Measurements from ENCODE around the gene TBL1X.

The TBL1X gene

DNA sequence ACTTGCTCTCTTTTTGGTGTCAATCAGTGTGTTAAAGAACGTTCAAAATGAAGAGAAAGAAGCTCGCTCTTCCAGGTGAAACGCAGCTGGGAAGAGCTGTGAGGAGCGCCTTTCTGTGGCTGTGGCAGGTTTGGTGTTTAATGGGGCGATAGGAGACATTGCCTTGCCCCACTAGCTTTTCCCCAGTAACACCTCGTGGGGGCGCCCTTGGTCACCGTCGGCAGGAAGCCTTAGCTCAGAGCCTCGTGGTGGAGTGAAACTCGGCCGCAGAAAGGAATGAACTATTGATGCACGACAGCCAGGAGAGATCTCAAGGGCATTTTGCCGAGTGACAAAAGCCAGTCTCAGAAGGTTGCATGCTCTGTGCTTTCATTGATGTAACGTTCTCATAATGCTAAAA lies 235.7 kb downstream of the TBL1X start:
- Histone ChIP-seq H3K9ac (ENCODE audit: low read depth, low read length) (no peak overlapping the region), H3K27me3 (ENCODE audit: insufficient read depth, low read length) (no peaks in the 10 kb centered on the region), H3K36me3 (ENCODE audit: insufficient read depth, low read depth, low read length) (peaks cover 15% of the 10 kb centered on the region), H3K9me3 (ENCODE audit: insufficient read depth, low read depth, low read length) (no peaks in the 10 kb centered on the region), H3K4me3 (ENCODE audit: low read length) (no peak overlapping the region), H3K27ac (ENCODE audit: low read length) (no peak overlapping the region), H3K4me1 (ENCODE audit: insufficient read depth, low read length) (no peaks in the 10 kb centered on the region)

DNA sequence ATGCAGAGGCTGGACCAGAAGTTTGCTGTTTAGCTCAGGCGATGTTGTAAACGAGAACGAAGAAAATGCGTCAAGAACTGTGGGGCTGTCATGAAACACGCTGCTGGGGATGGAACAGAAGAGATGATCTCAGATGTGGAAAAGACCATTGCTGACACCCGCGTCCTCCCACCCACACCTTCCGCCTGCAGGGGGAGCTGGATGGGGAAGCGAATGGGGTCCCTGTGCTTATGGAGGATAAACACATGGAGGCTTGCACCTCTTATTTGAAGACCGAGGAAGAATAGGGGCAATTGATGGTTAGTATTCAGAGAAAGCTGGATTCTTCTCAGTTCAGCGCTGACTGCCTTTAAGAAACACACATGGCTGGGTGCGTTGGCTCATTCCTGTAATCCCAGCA lies 236.9 kb downstream of the TBL1X start:
- no peaks in the 10 kb centered on the region for H3K9me3 ChIP-seq (ENCODE audit: insufficient read depth, low read depth, low read length)
- H3K36me3 ChIP-seq (ENCODE audit: insufficient read depth, low read depth, low read length) = peaks cover 15% of the 10 kb centered on the region
- no peak overlapping the region for H3K4me3 ChIP-seq (ENCODE audit: low read length)
- no peaks in the 10 kb centered on the region for H3K27me3 ChIP-seq (ENCODE audit: insufficient read depth, low read length)
- H3K9ac ChIP-seq (ENCODE audit: low read depth, low read length) = no peak overlapping the region
- no peaks in the 10 kb centered on the region for H3K4me1 ChIP-seq (ENCODE audit: insufficient read depth, low read length)
- no peak overlapping the region for H3K27ac ChIP-seq (ENCODE audit: low read length)

DNA sequence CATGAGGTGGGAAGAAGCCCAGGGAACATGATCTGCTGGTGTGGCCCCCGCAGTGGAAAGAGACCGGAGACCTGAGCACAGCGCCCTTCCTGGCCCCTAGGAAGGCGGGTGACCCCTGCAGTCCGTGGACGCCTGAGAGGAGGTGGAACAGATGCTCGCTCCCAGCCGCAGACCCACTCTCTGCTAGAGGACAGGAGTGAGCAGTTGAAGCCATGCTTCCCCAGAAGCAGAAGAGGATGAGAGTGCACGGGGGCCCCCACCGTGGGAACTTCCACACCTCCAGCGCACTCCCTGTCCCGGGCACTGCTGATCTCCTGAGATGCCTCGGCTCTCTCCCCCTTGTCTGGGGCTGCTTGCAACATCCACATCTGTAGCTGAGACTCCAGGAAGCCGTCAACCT lies 238.5 kb downstream of the TBL1X start:
- no peak overlapping the region for H3K27ac ChIP-seq (ENCODE audit: low read length)
- no peak overlapping the region for H3K9ac ChIP-seq (ENCODE audit: low read depth, low read length)
- no peaks in the 10 kb centered on the region for H3K9me3 ChIP-seq (ENCODE audit: insufficient read depth, low read depth, low read length)
- no peaks in the 10 kb centered on the region for H3K4me1 ChIP-seq (ENCODE audit: insufficient read depth, low read length)
- H3K36me3 ChIP-seq (ENCODE audit: insufficient read depth, low read depth, low read length) = peaks cover 4% of the 10 kb centered on the region; the same call in 1 of the 2 replicates
- H3K4me3 ChIP-seq (ENCODE audit: low read length) = no peak overlapping the region
- no peaks in the 10 kb centered on the region for H3K27me3 ChIP-seq (ENCODE audit: insufficient read depth, low read length)

DNA sequence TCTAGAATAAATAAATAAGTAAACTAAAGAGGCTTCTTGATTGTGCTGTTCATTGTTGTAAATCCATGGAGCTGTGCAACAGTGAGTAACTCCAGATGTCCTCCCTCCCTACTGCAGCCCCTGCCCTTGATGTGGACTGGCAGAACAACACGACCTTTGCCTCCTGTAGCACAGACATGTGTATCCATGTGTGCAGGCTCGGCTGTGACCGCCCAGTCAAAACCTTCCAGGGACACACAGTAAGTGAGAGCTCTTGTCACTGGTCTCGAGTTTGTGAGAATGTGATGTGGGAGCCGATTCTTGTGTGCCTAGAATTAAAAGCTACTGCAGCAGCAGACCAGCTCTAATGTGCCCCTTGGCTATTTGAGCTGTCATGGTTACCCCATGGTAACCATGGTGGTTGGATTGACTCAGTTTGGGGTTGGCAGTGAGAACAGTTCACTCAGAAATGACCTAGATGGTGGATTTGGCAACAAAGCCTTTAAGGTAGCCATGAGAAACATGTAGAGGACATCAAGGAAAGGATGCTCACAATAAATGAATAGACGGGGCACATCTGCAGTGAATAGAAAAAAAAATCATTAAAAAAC lies 240.1 kb downstream of the TBL1X start:
- Histone ChIP-seq H3K9ac (ENCODE audit: low read depth, low read length) (no peak overlapping the region), H3K4me3 (ENCODE audit: low read length) (no peak overlapping the region), H3K27ac (ENCODE audit: low read length) (no peak overlapping the region), H3K36me3 (ENCODE audit: insufficient read depth, low read depth, low read length) (peaks cover 13% of the 10 kb centered on the region), H3K9me3 (ENCODE audit: insufficient read depth, low read depth, low read length) (no peaks in the 10 kb centered on the region), H3K4me1 (ENCODE audit: insufficient read depth, low read length) (no peaks in the 10 kb centered on the region), H3K27me3 (ENCODE audit: insufficient read depth, low read length) (no peaks in the 10 kb centered on the region)

DNA sequence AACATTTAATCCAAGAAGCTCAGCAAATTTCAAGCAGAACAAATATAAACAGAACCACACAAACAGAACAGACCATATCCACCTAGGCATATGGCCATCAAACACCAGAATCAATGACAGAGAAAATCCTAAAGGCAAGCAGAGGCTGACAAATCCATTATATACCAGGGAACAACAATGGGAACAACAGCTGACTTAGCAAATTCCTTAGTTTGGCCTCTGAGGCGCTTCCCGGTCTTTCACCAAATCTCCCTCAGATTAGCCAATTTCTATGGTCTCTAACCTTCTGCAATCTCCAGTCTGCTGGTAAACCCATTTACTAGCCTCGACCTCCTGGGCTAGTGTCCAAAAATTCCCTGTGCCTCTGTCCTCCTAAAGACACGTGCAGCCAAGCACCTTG lies 241.6 kb downstream of the TBL1X start:
- Histone ChIP-seq H3K4me1 (ENCODE audit: insufficient read depth, low read length) (no peaks in the 10 kb centered on the region), H3K27me3 (ENCODE audit: insufficient read depth, low read length) (no peaks in the 10 kb centered on the region), H3K36me3 (ENCODE audit: insufficient read depth, low read depth, low read length) (peaks cover 19% of the 10 kb centered on the region), H3K9me3 (ENCODE audit: insufficient read depth, low read depth, low read length) (no peaks in the 10 kb centered on the region), H3K9ac (ENCODE audit: low read depth, low read length) (no peak overlapping the region), H3K27ac (ENCODE audit: low read length) (no peak overlapping the region), H3K4me3 (ENCODE audit: low read length) (no peak overlapping the region)

DNA sequence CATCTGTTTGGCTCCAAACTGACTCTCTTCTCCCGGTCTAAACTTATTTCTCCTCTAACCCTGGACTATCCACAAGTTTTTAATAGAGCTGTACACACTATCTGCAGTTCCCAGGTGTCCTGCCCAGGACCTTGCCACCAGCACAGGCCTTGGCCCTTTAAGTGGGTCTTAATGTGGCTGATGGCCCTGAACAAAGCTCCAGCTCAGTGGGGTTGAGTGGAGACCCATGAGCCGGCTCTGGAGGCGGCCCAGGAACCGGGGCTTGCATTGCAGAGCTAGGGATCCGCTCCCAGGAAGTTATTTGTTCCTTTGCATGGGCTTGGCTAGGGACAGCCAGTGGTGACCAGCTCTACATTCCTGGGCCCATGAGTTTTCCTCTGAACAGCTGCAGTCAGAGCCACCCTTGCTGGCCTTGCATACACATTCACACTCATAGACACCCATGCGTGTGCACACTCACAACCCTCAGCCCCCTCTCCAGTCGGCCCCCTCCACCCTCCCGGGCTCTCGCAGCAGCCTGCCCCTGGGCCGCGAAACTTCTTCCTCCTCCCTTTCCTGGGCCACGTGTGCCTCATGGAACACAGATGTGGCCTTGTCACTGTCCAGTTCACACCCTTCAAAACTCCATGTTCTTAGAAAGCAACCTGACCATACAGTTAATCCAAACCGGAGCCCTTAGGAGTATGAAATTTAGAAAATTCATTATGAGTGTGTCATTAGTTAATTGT lies 242.6 kb downstream of the TBL1X start:
- Histone ChIP-seq H3K9me3 (ENCODE audit: insufficient read depth, low read depth, low read length) (no peaks in the 10 kb centered on the region), H3K4me1 (ENCODE audit: insufficient read depth, low read length) (no peaks in the 10 kb centered on the region), H3K27ac (ENCODE audit: low read length) (no peak overlapping the region), H3K36me3 (ENCODE audit: insufficient read depth, low read depth, low read length) (peaks cover 28% of the 10 kb centered on the region), H3K4me3 (ENCODE audit: low read length) (no peak overlapping the region), H3K27me3 (ENCODE audit: insufficient read depth, low read length) (no peaks in the 10 kb centered on the region), H3K9ac (ENCODE audit: low read depth, low read length) (no peak overlapping the region)

DNA sequence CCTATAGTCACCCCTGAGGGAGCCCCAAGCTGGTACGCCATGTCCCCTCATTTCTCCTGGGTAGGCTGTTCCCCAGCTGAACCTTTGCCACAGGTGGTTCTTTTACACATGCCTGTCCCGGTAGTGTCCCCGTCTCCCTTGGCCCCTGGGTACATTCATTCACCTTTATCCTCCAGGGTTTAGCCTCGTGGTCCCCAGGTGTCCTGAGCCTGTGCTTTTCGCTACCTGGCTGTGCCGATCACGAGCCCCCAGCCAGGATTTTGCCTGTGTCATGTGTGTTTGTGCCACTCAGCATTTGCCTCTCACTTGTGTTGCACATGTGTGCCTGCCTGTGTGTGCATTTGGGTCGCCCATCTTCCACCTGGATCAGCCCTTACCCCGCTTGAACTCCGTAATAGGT lies 243.2 kb downstream of the TBL1X start:
- no peaks in the 10 kb centered on the region for H3K27me3 ChIP-seq (ENCODE audit: insufficient read depth, low read length)
- no peak overlapping the region for H3K4me3 ChIP-seq (ENCODE audit: low read length)
- no peaks in the 10 kb centered on the region for H3K4me1 ChIP-seq (ENCODE audit: insufficient read depth, low read length)
- no peaks in the 10 kb centered on the region for H3K9me3 ChIP-seq (ENCODE audit: insufficient read depth, low read depth, low read length)
- H3K9ac ChIP-seq (ENCODE audit: low read depth, low read length) = no peak overlapping the region
- peaks cover 35% of the 10 kb centered on the region for H3K36me3 ChIP-seq (ENCODE audit: insufficient read depth, low read depth, low read length)
- no peak overlapping the region for H3K27ac ChIP-seq (ENCODE audit: low read length)

DNA sequence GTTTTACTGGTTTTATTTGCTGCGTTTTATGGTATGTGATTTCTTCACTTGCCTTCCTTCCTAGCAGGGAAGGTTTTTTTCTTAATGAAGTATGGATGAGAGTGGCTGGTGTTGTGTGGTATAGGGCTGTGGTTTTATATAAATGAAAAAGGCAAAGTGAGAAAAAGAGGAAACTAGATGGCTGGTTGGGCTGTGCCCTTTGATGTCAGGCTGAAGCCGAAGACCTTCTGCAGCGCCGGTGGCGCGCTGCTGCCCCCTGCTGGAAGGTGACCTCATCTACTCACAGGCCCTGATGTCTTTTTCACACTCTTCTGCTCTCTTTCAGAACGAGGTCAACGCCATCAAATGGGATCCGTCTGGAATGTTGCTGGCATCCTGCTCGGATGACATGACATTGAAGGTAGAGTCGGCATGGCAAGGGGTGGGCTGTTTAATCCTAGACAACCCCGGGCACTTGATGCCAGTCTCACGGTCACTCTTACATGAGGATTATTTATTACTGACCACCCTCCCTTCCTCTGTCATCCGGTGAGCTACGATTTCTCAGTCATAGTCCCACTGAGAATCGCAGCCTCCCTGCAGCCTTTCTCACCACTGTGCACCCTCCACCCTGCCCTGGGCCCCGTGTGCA lies 244.2 kb downstream of the TBL1X start:
- Histone ChIP-seq H3K9me3 (ENCODE audit: insufficient read depth, low read depth, low read length) (no peaks in the 10 kb centered on the region), H3K27ac (ENCODE audit: low read length) (no peak overlapping the region), H3K36me3 (ENCODE audit: insufficient read depth, low read depth, low read length) (peaks cover 36% of the 10 kb centered on the region)

DNA sequence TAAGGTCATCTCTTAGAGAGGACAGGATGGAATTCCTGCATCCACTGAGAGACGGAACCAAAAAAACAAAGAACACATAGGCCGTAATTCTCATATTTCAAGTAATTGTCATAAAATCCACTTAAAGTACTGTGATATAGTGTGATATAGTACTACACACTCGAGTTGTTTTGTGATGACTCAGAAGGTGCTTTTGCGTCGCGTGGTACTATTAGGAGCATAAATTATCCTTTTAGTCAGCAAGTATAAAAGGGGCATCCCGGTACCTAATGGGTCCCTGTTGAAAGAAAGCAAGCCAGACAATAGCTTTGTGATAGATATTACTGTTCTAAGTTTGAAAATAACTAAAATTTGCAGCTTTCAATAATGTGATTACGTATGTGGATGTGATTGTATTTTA lies 245.5 kb downstream of the TBL1X start:
- H3K36me3 ChIP-seq (ENCODE audit: insufficient read depth, low read depth, low read length) = peaks cover 44% of the 10 kb centered on the region
- H3K9ac ChIP-seq (ENCODE audit: low read depth, low read length) = no peak overlapping the region
- H3K4me1 ChIP-seq (ENCODE audit: insufficient read depth, low read length) = no peaks in the 10 kb centered on the region
- no peak overlapping the region for H3K4me3 ChIP-seq (ENCODE audit: low read length)
- no peak overlapping the region for H3K27ac ChIP-seq (ENCODE audit: low read length)
- no peaks in the 10 kb centered on the region for H3K9me3 ChIP-seq (ENCODE audit: insufficient read depth, low read depth, low read length)
- no peaks in the 10 kb centered on the region for H3K27me3 ChIP-seq (ENCODE audit: insufficient read depth, low read length)

More for the DNA sequence above, 244.2 kb downstream of the TBL1X start:
- no peaks in the 10 kb centered on the region for H3K27me3 ChIP-seq (ENCODE audit: insufficient read depth, low read length)
- no peaks in the 10 kb centered on the region for H3K4me1 ChIP-seq (ENCODE audit: insufficient read depth, low read length)
- H3K9ac ChIP-seq (ENCODE audit: low read depth, low read length) = no peak overlapping the region
- no peak overlapping the region for H3K4me3 ChIP-seq (ENCODE audit: low read length)

DNA sequence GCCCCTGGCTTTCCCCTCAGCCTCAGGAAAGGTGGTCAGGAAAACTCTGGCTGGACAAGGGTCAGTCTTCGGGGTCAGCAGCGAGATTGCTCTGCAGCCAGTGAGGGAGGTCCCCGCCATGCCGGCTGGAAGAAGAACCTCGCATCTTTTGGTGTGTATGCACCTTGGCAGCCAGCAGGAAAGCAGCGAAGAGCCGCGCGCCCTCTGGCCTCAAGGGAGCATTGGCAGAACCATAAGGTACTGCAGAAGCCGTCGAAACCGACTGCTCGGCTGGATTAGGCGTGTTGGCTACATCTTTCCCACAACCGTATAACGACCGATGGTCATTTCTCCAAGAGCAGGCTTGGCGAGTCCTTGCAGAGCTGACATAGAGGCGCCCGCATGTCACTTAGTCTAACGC lies 252.5 kb downstream of the TBL1X start:
- H3K9ac ChIP-seq (ENCODE audit: low read depth, low read length) = no peak overlapping the region
- peaks cover 60% of the 10 kb centered on the region for H3K36me3 ChIP-seq (ENCODE audit: insufficient read depth, low read depth, low read length)

DNA sequence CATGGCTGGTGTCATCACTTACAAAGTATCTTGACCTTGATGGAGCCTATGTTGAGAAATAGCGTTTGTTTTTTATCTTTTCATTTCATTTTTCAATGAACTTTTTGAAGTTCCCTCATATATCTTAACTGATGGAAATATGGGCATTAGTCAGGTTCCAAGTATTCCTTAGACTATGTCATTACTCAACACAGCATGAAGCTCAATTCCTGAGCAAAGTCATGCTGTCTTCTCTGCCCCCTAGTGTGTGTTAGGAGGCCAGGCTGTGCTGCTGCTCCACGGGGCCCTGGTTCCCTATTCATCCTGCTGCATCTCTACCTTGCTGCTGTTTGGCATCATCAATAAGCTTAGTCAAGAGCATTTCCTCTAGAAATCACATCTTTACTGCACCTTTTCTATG lies 259.9 kb downstream of the TBL1X start:
- H3K9ac ChIP-seq (ENCODE audit: low read depth, low read length) = no peak overlapping the region
- H3K27me3 ChIP-seq (ENCODE audit: insufficient read depth, low read length) = no peaks in the 10 kb centered on the region
- H3K27ac ChIP-seq (ENCODE audit: low read length) = no peak overlapping the region
- no peak overlapping the region for H3K4me3 ChIP-seq (ENCODE audit: low read length)
- peaks cover 23% of the 10 kb centered on the region for H3K36me3 ChIP-seq (ENCODE audit: insufficient read depth, low read depth, low read length)
- H3K9me3 ChIP-seq (ENCODE audit: insufficient read depth, low read depth, low read length) = peaks cover 19% of the 10 kb centered on the region
- H3K4me1 ChIP-seq (ENCODE audit: insufficient read depth, low read length) = no peaks in the 10 kb centered on the region

More for the DNA sequence above, 252.5 kb downstream of the TBL1X start:
- Histone ChIP-seq H3K9me3 (ENCODE audit: insufficient read depth, low read depth, low read length) (peaks cover 10% of the 10 kb centered on the region), H3K27me3 (ENCODE audit: insufficient read depth, low read length) (no peaks in the 10 kb centered on the region), H3K4me3 (ENCODE audit: low read length) (no peak overlapping the region), H3K4me1 (ENCODE audit: insufficient read depth, low read length) (no peaks in the 10 kb centered on the region), H3K27ac (ENCODE audit: low read length) (no peak overlapping the region)

DNA sequence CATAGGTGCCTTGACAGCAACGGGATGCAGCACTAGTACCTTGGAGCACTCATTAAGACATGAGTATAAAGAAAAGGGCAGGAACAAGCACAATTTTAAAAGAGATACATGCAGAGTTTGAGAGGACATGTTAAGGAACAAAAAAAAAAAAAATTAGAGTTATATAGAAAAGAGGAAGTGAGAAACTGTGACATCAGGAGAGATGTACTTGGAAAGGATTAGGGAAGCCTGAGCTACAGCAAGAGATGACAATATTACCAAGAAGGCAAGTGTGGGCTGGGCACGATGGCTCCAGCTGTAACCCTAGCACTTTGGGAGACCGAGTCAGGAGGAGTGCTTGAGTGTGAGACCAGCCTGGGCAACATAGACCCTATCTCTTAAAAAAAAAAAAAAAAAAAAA lies 263.4 kb downstream of the TBL1X start:
- Histone ChIP-seq H3K4me1 (ENCODE audit: insufficient read depth, low read length) (no peaks in the 10 kb centered on the region), H3K27me3 (ENCODE audit: insufficient read depth, low read length) (no peaks in the 10 kb centered on the region), H3K36me3 (ENCODE audit: insufficient read depth, low read depth, low read length) (peaks cover 8% of the 10 kb centered on the region; the same call in 1 of the 2 replicates), H3K9ac (ENCODE audit: low read depth, low read length) (no peak overlapping the region), H3K27ac (ENCODE audit: low read length) (no peak overlapping the region), H3K4me3 (ENCODE audit: low read length) (no peak overlapping the region), H3K9me3 (ENCODE audit: insufficient read depth, low read depth, low read length) (peaks cover 6% of the 10 kb centered on the region; the same call in 1 of the 2 replicates)
